ENCODE data around the gene IFIT1.

Gene IFIT1

DNA sequence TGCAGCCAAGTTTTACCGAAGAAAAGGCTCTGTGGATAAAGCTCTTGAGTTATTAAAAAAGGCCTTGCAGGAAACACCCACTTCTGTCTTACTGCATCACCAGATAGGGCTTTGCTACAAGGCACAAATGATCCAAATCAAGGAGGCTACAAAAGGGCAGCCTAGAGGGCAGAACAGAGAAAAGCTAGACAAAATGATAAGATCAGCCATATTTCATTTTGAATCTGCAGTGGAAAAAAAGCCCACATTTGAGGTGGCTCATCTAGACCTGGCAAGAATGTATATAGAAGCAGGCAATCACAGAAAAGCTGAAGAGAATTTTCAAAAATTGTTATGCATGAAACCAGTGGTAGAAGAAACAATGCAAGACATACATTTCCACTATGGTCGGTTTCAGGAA, 10.6 kb downstream of the IFIT1 start:
- TF ChIP-seq, protein P1, sequence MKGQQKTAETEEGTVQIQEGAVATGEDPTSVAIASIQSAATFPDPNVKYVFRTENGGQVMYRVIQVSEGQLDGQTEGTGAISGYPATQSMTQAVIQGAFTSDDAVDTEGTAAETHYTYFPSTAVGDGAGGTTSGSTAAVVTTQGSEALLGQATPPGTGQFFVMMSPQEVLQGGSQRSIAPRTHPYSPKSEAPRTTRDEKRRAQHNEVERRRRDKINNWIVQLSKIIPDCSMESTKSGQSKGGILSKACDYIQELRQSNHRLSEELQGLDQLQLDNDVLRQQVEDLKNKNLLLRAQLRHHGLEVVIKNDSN (IDR thresholded peaks at IDR 0.05) = no peak
- no peak for TF ChIP-seq RAD21 (IDR thresholded peaks at IDR 0.05; ENCODE audit: low read depth)
- TF ChIP-seq EP300 (IDR thresholded peaks at IDR 0.05; ENCODE audit: borderline replicate concordance) = no peak
- TF ChIP-seq, protein P2, sequence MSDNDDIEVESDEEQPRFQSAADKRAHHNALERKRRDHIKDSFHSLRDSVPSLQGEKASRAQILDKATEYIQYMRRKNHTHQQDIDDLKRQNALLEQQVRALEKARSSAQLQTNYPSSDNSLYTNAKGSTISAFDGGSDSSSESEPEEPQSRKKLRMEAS (IDR thresholded peaks at IDR 0.05) = no peak
- TF ChIP-seq, protein P3, sequence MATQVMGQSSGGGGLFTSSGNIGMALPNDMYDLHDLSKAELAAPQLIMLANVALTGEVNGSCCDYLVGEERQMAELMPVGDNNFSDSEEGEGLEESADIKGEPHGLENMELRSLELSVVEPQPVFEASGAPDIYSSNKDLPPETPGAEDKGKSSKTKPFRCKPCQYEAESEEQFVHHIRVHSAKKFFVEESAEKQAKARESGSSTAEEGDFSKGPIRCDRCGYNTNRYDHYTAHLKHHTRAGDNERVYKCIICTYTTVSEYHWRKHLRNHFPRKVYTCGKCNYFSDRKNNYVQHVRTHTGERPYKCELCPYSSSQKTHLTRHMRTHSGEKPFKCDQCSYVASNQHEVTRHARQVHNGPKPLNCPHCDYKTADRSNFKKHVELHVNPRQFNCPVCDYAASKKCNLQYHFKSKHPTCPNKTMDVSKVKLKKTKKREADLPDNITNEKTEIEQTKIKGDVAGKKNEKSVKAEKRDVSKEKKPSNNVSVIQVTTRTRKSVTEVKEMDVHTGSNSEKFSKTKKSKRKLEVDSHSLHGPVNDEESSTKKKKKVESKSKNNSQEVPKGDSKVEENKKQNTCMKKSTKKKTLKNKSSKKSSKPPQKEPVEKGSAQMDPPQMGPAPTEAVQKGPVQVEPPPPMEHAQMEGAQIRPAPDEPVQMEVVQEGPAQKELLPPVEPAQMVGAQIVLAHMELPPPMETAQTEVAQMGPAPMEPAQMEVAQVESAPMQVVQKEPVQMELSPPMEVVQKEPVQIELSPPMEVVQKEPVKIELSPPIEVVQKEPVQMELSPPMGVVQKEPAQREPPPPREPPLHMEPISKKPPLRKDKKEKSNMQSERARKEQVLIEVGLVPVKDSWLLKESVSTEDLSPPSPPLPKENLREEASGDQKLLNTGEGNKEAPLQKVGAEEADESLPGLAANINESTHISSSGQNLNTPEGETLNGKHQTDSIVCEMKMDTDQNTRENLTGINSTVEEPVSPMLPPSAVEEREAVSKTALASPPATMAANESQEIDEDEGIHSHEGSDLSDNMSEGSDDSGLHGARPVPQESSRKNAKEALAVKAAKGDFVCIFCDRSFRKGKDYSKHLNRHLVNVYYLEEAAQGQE (IDR thresholded peaks at IDR 0.05; ENCODE audit: low read depth) = no peak
- no peak for TF ChIP-seq FOXM1 (IDR thresholded peaks at IDR 0.05; ENCODE audit: borderline replicate concordance, low read depth)
- TF ChIP-seq EGR1 (IDR thresholded peaks at IDR 0.05) = no peak

DNA sequence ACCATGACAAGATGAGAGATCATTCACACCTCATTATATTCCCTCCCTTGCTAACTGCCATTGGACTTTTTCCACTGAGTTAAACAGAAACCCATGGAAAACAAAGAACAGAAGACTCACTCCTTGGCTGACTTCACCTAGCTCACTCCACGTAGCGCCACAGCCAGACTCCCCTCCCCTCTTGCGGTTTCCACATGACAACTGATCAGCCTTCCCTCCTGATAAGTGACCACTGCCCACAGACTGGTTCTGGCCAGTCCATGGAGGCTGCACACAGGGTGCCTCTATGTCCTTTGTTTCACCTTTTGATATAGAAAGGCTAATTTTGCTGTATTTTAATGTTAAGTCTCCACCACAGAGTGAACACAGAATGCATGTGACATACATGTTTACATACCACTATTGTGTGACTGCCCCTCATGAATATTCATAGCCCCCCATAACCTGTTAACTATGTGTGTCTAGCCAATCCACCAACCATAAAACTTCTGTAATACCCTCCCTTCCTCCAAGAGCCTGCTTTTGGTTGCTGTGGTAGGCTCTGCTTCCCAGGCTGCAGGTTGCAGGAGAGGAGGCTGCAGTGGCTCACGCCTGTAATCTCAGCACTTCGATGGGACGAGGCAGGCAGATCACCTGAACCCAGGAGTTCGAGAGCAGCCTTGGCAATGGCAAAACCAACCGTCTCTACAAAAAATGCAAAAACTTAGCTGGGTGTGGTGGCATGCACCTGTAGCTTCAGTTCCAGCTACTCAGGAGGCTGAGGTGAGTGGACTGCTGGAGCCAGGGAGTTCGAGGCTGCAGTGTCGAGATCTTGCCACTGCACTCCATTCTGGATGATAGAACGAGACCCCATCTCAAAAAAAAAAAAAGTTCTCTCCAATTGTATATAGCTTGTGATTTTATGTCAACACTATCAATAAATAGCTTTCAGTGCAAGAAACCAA, 12.0 kb downstream of the IFIT1 start:
- no peak for TF ChIP-seq CEBPB (IDR thresholded peaks at IDR 0.05)
- TF ChIP-seq, protein P1 (IDR thresholded peaks at IDR 0.05) = no peak
- TF ChIP-seq TAF1 (IDR thresholded peaks at IDR 0.05; ENCODE audit: low read depth) = no peak
- TF ChIP-seq CREB1 (IDR thresholded peaks at IDR 0.05; ENCODE audit: low read depth) = no peak
- no peak for TF ChIP-seq TEAD4 (IDR thresholded peaks at IDR 0.05)
- TF ChIP-seq, protein P3 (IDR thresholded peaks at IDR 0.05; ENCODE audit: low read depth) = no peak
- no peak for TF ChIP-seq RAD21 (IDR thresholded peaks at IDR 0.05; ENCODE audit: low read depth)
- TF ChIP-seq EGR1 (IDR thresholded peaks at IDR 0.05) = no peak

DNA sequence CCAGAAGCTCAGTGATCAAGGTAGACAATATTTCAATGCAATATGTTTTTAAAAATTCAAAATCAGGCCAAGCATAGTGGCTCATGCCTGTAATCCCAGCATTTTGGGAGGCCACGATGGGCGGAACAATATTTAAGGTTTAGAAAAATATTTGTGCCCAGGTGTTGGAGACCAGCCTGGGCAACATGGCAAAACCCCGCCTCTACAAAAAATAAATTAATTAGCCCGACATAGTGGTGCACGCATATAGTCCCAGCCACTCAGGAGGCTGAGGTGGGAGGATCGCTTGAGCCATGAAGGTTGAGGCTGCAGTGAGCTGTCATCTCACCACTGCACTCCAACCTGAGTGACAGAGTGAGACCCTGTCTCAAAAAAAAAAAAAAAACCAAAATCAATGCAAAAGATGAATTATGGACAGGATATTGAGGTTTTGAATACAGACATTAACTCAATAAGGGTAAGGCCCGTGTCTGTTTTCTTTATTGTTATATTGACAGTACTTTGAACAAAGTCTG, 21.0 kb downstream of the IFIT1 start:
- no peak for TF ChIP-seq ZBTB7A (IDR thresholded peaks at IDR 0.05; ENCODE audit: low read depth)
- TF ChIP-seq TCF12 (IDR thresholded peaks at IDR 0.05; ENCODE audit: low read depth) = no peak
- no peak for TF ChIP-seq RAD21 (IDR thresholded peaks at IDR 0.05; ENCODE audit: low read depth)
- no peak for TF ChIP-seq YY1 (IDR thresholded peaks at IDR 0.05; ENCODE audit: low read depth)
- TF ChIP-seq EP300 (IDR thresholded peaks at IDR 0.05; ENCODE audit: borderline replicate concordance) = no peak
- TF ChIP-seq TEAD4 (IDR thresholded peaks at IDR 0.05) = no peak
- no peak for TF ChIP-seq EGR1 (IDR thresholded peaks at IDR 0.05)
- TF ChIP-seq CEBPB (IDR thresholded peaks at IDR 0.05) = no peak
- no peak for TF ChIP-seq CREB1 (IDR thresholded peaks at IDR 0.05; ENCODE audit: low read depth)
- no peak for TF ChIP-seq FOXM1 (IDR thresholded peaks at IDR 0.05; ENCODE audit: borderline replicate concordance, low read depth)
- TF ChIP-seq, protein P2 (IDR thresholded peaks at IDR 0.05) = no peak
- no peak for TF ChIP-seq TAF1 (IDR thresholded peaks at IDR 0.05; ENCODE audit: low read depth)
- TF ChIP-seq, protein P3 (IDR thresholded peaks at IDR 0.05; ENCODE audit: low read depth) = no peak
- TF ChIP-seq, protein P1 (IDR thresholded peaks at IDR 0.05) = no peak
- TF ChIP-seq NFIC (IDR thresholded peaks at IDR 0.05) = no peak
